HG02763 (cell line): ENCODE data around the gene HECW1.

Source experiments
- ATAC-seq: cut with Tn5 transposase; IDR thresholded peaks from one replicate; pipeline ENCODE4 v1.9.1; 2021; ENCODE audit warnings: mild to moderate bottlenecking, moderate library complexity; ENCODE audit not compliant: unreplicated experiment

HECW1 gene

DNA sequence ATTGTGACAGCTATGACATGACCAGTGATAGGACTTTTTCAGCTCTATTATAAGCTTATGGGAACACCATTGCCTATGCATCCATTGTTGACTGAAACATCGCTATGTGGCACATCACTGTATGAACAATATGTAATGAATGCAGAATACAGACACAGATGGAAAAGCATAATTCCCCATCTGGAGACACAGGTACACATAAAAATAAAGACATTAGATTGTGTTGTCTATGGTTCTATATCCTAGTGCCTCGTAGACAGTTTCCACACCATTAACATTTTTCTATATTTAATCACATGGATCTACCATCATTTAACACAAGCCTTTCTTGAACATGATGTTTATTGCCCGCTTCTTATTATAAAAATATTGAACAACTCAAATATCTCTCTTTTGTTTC lies 374.2 kb downstream of the HECW1 start:
- no peak for ATAC-seq

DNA sequence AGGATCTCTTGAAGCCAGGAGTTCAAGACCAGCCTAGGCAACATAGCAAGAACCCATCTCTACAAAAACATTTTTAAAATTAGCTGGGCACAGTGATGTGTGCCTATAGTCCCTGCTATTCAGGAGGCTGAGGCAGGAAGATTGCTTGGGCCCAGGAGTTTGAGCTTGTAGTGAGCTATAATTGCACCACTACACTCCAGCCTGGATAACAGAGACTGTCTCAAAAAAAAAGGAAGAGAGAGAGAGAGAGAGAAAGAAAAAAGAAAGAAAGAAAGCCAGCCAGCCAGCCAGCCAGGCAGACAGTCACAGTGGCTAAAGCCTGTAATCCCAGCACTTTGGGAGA lies 375.3 kb downstream of the HECW1 start:
- ATAC-seq = no peak

DNA sequence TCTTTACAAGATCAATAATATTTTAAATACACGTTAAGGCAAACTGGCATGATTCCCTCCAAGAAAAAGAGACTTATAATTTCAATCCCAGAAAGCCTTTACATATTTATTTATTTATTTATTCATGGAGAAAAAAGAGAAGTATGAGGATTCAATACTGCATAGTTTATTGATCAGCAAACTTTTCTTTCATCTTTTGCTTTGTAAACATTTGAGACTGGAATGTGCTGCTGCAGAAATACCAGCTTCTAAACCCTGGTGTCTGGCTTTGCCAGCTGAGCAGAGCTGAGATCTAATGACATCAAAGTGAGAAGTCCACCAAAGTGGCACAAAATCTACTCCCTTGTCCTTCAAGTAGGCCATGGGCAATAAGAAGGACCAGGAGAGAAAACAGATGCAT lies 376.8 kb downstream of the HECW1 start:
- no peak for ATAC-seq

DNA sequence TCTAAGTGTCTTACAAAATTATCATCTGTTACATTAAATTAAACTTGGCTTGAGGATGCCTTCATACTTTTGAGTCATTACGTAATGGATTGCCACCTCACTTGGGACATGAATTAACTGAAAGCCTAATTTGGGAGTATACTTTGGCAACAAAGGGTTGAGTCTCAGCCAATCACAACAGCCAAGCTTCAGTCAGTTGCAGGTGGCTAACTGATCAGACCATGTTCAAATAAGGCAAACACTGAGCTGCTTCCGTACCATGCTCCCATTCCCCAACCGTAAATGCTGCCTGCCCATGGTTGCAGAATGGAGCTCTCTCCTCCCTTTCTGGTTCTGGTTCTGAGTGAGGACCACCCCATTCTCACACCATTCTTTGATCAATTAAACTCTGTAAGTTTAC lies 377.6 kb downstream of the HECW1 start:
- ATAC-seq = no peak

DNA sequence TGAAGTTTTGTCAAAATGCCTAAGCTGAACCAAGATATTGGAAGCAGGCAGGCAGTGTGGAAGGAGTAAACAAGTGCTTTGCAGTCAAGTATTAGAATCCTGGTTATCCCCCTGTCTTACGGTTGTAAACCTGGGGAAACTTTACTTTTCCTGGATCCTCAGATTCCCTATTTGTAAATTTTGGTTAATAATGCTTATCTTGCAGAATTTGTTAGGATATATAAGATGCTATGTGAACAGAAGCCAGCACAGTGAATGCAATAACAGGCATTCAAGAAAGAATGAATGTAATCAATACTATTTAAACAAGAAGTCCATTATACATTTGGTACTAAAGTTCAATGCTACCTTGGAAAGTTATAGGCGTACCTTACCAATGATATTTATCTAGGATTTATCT lies 378.7 kb downstream of the HECW1 start:
- no peak for ATAC-seq

DNA sequence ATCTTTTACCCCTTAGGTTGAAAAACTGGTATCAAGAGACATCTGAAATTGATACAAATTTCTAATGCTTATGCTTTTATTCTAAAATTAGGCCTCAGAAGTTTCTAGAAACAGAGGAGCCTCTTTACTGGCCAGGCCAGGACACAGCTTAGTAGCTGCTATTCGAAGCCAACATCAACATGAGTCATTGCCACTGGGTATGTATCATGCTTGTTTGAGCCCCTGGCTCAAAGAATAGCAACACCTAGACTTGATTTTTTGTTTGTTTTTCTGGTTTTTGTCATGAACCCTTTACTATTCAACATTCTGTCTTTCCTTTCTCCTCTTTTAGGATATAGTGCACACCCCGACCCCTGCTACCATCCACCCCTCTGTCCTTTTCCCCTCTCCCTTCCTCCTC lies 379.5 kb downstream of the HECW1 start:
- no peak for ATAC-seq

DNA sequence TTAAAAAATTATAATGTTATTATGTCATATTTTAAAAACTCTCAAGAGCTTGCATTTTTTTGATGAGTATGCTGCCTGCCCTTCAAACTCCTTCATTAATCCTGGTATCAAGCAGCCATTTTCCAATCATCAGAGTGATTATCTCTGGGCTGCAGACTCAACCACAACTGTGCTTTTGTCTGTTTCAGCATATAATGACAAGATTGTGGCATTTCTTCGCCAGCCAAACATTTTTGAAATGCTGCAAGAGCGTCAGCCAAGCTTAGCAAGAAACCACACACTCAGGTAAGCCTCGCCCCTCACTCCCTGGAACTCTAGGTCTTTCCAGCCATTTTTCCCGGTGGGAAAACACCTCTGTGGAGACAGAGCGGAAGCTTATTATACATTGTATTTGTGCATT lies 380.4 kb downstream of the HECW1 start:
- no peak for ATAC-seq

DNA sequence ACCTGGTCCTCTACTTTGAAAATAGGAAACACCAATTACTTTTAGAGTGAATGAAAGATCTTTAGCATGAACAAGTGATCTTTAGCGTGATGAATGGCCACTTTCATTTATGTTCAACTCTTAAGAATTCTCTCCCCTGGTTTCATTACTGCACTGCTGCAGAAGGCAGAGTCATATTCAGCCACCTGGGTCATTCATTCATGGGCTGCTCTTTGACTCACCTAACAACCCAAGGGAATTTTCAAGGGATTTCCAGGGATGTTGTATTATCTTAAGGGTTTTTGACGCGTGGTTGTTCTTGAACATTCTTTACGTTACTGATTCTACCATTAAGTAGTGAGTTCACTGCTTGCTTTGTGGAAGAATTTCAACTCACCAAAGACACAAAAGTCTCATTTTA lies 383.1 kb downstream of the HECW1 start:
- no peak for ATAC-seq

DNA sequence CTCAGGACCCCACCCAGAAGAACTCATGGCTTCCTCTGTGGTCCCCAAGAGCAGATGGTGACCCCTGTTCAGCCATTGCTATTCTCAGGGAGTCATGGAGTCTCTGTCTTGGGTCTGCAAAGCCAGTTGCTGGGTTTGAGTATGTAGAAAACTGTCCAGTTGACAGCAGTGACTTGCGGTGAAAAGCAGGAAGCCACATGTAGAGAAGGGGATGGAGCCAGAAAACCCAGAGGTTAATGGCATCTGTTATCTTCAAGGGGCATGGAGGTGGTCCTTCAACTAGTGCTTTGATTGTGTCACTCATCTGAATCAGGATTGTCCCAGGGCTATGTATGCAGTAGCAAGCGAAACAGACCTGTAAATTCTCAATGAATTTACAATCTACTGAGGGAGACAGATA lies 384.1 kb downstream of the HECW1 start:
- ATAC-seq = no peak

DNA sequence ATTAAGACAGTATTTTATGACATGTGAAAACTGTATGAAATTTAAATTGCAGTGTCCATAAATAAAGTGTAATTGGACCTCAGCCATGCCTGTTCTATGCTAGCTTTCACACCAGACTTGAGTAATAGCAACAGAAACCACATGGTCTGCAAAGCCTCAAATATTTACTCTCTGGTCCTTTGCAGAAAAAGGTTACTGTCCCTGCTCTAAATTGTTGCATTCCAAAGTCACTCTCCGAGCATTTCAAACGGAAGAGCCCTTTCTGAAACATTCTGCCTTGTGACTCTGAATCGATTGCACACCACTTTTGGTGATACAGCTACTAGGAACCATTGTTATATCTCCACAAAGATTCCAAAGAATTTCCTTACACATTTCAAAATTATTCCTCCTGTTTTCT lies 389.4 kb downstream of the HECW1 start:
- ATAC-seq = no peak

DNA sequence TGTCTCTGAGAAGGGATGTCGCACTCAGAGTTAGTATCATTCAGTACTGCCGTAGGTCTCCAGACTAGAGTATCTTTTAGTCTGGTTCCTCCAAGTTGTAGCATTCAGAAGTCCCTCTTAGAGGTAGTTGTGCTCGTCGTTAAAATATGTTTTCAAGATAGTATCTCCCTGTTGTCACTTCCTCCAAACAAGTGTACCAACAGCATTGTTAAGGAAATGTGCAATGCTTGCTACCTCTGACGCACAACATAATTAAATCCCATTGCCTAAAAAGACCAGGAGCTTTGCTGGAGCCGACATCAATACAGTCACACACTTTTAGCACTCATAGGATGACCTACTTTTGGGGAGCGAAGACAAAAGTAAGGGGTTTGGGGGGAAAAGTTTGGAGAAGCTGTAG lies 390.5 kb downstream of the HECW1 start:
- ATAC-seq = no peak

DNA sequence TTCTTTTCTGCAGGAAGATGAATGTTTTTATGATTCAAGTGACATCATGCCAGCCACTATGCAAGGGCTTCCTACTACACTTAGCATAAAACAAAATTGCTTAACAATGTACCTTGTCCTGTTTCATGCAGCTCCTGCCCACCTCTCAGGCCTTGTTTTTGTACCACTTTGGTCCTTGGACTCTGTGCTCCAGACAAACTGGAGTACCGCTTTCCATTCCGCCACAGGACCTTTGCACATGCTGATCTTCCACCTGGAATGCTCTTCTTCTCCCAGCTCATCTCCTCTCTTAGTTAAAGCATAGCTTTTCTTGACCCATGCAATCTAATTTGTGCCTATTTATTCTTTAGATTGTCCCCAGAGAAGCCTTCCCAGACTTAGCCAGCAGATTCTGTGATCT lies 393.0 kb downstream of the HECW1 start:
- ATAC-seq = no peak

DNA sequence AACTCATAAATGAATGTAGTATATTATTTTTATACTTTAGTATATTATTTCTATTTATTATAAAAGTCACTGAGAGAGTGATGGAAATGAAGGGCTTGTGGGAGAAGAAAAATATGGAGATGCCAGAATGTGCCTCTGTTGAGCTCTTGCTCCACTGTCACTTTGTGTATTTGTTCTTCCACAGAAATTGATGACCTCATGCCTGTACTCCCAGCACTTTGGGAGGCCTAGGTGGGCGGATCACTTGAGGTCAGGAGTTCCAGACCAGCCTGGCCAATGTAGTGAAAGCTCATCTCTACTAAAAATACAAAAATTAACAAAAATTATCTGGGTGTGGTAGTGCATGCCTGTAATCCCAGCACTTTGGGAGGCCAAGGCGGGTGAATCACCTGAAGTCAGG lies 394.0 kb downstream of the HECW1 start:
- ATAC-seq = no peak

DNA sequence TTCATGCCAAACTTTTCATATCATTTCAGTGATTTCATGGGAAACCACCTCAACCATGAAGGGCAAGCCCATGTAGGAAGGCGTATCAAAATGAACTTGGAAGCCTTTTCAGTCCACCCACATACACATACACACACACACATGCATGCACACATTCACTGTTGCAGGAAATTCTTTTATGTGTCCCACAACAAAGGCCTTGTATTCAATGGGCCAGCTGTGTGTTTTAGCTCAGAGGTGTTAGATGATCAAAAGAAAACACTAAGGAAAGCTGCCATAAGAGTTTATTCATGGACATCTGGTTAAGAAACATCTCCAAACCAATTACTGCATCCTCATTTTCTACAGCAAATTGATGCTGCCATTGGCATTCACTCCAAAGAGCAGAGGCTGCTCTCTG lies 396.0 kb downstream of the HECW1 start:
- no peak for ATAC-seq

DNA sequence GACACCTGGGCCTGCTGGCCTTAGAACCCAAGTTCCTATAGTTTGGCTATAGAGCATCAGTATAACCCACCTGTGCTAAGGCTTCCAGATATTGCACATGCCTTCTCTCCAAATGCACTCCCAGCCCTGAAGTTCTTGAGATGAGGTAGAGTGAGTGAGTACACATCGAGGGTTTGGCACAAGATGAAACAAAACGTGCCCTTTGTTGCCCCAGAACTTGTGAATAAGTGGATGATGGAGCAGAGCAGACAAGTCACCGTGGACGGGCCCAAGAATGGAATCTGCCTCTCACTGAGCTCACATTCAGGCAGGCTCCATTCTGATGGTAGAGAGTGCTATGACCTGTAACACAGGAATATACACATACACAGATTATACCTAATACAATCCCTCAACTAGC lies 397.5 kb downstream of the HECW1 start:
- no peak for ATAC-seq

DNA sequence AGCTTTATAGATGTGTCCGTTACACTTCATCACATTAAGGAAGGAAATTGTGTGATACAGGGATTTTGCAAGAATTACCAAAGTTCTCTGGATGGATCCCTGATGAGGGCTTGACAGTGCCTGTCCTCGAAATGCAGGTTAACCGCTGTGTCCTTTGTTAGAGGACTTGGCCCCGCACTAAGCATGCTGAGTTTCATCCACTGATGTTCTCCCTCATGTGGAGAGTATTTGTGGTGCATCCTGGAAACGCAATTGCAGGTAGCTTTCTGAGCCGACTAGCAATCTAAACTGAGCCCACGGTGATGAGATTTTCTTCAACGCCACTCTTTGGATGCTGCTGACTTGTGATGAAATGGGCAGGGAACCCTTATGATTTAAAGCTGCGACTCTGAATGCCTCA lies 398.6 kb downstream of the HECW1 start:
- ATAC-seq = no peak

DNA sequence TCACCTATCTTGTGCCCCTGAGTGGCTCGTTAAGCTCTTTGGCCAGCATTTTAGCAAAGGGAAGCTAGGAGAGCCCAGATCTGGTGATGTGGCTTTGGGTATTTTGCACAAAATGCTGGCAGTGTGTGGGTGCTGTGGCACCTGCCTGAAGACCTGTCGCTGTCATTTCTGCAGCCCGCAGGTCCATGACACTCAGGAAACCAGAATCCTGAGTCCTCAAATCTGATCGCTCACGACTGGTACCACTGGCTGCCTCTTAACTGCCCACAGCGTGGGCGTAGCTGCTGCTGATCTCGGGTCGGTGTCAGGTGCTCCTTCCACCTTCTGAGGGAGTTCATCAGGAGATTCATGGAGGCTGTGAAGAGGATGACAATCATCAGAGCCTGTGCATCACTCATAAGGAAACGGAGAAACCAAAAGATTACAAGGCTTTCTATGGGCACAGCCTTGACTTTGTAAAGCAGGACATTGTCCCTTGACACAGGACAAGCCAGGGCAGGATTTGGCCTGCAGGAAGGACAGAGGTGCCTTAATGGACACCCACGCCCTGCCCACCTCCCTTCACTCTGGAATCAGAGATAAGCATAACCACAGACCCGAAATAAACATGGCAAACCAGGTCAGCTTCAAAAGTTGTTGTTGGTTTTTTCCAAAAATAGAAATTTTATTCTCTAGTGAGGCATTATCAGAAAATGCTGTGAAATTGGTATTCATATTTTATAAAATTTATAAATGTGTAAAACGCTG lies 399.5 kb downstream of the HECW1 start:
- no peak for ATAC-seq

DNA sequence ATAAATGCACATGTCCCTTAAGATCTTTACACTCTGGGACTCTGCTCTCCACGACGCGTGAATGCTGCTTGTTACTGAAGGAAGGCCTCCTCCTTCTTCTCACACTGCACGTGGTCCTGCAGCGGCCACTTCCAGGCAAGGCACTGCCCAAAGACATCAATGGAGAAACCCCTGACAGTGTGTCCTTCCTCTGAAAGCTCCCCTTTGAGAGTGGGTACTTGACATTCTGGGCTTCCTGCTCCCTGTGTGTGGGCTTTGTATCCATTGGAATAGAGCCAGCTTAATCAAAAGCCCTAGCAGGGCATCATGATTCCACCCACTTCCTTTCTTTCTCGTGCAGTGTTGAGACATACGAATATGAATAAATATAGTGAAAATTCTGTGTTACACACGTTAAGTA lies 400.8 kb downstream of the HECW1 start:
- ATAC-seq = no peak

DNA sequence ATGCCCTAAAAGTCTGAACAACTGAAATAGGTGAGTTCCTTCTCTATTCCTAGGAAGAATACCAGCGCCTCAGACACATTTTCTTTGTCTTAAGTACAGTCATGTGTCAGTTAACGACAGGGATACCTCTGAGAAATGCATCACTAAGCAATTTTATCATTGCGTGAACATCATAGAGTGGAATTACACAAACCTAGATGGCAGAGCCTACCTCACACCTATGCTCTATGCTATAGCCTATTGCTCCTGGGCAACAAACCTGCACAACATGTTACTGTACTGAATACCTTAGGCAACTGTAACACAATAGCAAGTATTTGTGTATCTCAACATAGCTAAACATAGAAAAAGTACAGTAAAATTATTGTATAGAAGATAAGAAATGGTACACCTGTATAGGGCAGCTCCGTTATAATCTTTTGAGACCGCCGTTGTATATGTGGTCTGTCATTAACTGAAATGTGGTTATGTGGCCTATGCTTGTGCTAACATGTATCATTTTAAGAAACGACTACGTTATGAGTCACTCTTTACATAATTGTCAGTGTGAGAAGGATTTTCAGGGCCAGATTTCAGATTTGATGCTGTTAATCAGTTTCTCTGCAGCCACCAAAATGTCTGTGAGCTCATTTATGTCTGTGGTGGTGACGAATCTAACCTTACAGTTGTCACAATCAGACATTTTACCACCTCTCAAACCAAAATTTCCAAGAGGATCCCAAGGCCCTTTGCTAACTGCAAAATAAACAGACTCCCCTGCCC lies 404.3 kb downstream of the HECW1 start:
- no peak for ATAC-seq

DNA sequence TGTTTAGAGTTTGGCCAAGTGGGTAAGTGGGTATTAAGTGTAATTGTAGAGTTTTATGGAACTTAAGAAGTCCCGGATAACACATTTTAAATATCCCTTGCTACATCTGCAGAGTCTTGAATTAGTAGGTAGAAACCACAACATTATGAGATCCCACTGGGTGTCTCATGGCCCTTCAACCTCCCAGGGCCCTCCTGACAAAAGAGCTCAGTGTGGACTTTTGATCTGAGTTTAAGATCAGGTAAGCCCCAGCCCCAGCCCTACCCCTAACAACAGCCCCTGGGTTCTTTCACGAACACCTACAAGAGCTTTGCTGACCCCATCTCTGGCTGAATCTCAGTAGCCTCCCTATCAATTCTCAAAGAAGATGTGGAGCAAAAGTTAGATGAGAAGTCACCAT lies 405.0 kb downstream of the HECW1 start:
- ATAC-seq = no peak

DNA sequence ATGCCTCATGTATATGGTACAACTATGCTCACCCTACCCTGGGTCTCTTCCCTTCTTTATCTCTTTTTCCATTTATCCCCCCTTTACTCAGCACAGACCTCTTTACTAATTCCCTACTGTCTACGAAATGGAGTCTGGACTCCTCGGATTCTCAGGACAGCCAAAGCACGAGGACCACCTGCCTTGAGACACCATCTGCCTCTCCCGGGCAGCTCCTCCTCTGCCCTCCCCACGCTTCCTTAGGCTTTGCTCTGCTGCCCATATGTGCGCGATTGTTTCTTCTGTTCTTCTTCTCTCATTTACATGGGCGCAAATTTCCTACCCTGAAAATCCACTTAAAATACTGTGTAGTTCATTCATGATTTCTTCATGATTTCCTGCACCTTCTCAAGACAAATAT lies 407.8 kb downstream of the HECW1 start:
- ATAC-seq = no peak

DNA sequence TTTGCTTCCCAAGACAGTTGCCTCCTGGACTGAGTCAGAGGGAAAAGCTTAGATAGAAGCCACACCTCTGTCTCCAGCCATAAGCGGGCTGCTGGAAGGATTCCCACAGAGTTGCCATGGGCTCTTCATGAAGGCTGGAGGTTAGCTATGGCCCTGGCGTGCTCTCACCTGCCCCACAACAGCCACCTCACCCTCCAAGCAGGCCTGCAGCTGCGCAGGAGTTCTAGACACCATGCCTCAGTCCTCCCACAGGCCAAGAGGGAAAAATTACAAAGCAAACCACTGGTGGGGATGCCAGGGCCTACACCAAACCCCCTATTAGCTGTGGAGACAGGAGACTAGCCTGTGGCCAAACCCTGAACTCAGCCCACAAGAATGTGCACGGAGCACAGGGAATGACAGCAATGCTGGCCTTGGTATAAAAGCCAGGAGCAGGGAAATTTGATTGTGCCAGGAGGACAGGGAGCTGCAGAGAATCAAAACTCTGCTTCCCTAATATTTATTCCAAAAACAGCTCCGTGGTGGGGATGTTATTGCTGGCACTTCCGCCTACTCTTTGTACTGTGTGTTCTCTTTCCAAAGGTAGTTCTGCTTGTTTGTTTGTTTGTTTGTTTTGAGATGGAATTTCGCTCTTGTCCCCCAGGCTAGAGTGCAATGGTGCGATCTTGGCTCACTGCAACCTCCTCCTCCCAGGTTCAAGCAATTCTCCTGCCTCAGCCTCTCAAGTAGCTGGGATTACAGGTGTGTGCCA lies 410.1 kb downstream of the HECW1 start:
- ATAC-seq = no peak
